Neural cell (in vitro differentiated cells): Measurements from ENCODE around the gene PPARGC1A. TPM values are rescaled to one million over a fixed set of nuclear protein-coding genes. Genes with fewer than 3 reads are reported as not detected.
A peak's percentile ranks its signal among the peaks of the same experiment; 100 is the strongest.

Experiments used
- H2AFZ ChIP-seq: fragments of 200-600, 300-800 bp; sonication (generic), shearing (Covaris generic); 2 replicates; pipeline ENCODE4 v1.6.0; 2014; ENCODE audit warnings: low read depth, mild to moderate bottlenecking, antibody characterized with exemption, low read length, moderate library complexity
- H3F3A ChIP-seq: fragments of 200-600 bp; shearing (Covaris generic); 2 replicates; pipeline ENCODE4 v1.6.1; 2016; ENCODE audit warnings: mild to moderate bottlenecking, moderate library complexity, mixed read lengths, antibody characterized with exemption, low read length; ENCODE audit not compliant: insufficient read depth, poor library complexity, severe bottlenecking
- H3K27ac ChIP-seq: fragments of 200-600, 300-800 bp; sonication (generic), shearing (Covaris generic); 2 replicates; pipeline ENCODE4 v1.5.1; 2014; ENCODE audit warnings: mild to moderate bottlenecking, low read length, moderate library complexity
- H3K27me3 ChIP-seq: fragments of 300-800, 200-600 bp; sonication (generic), shearing (Covaris generic); 2 replicates; pipeline ENCODE4 v1.6.0; 2014; ENCODE audit warnings: mild to moderate bottlenecking, low read depth, low read length, moderate library complexity; ENCODE audit not compliant: insufficient read depth
- H3K36me3 ChIP-seq: fragments of 300-800, 200-600 bp; sonication (generic), shearing (Covaris generic); 2 replicates; pipeline ENCODE4 v1.5.1; 2014; ENCODE audit warnings: mild to moderate bottlenecking, antibody characterized with exemption, low read length, moderate library complexity; ENCODE audit not compliant: insufficient read depth
- H3K4me2 ChIP-seq: fragments of 300-800, 200-600 bp; sonication (generic), shearing (Covaris generic); 2 replicates; pipeline ENCODE4 v1.6.0; 2014; ENCODE audit warnings: mild to moderate bottlenecking, low read length
- H3K4me3 ChIP-seq: fragments of 300-800, 200-600 bp; sonication (generic), shearing (Covaris generic); 2 replicates; pipeline ENCODE4 v1.5.1; 2014; ENCODE audit warnings: mild to moderate bottlenecking, low read length, moderate library complexity
- H3K79me2 ChIP-seq: fragments of 200-600 bp; shearing (Covaris generic); replicated peaks from 2 replicates; pipeline ENCODE4 v1.6.0; 2014; ENCODE audit warnings: mild to moderate bottlenecking, low read length, moderate library complexity; ENCODE audit not compliant: insufficient read depth
- H3K9ac ChIP-seq: fragments of 300-800, 200-600 bp; sonication (generic), shearing (Covaris generic); 2 replicates; pipeline ENCODE4 v1.6.1; 2016; ENCODE audit warnings: mild to moderate bottlenecking, low read length, mixed read lengths
- H3K9me2 ChIP-seq: fragments of 200-600 bp; shearing (Covaris generic); 2 replicates; pipeline ENCODE4 v1.6.1; 2016; ENCODE audit warnings: mild to moderate bottlenecking, low read length, mixed read lengths; ENCODE audit not compliant: insufficient read depth
- H3K9me3 ChIP-seq: fragments of 200-600, 300-800 bp; sonication (generic), shearing (Covaris generic); 2 replicates; pipeline ENCODE4 v1.6.1; 2016; ENCODE audit warnings: mild to moderate bottlenecking, mixed run types, low read length, moderate library complexity, mixed read lengths
- H4K20me1 ChIP-seq: fragments of 200-600 bp; shearing (Covaris generic); 2 replicates; pipeline ENCODE4 v1.6.1; 2016; ENCODE audit warnings: mild to moderate bottlenecking, mixed run types; ENCODE audit not compliant: insufficient read depth
- CTCF ChIP-seq: fragments of 450-650 bp; IDR thresholded peaks from 2 replicates; pipeline ENCODE4 v1.5.1; 2014; ENCODE audit warnings: antibody characterized with exemption, mild to moderate bottlenecking, moderate library complexity; ENCODE audit not compliant: poor library complexity, severe bottlenecking
- EP300 ChIP-seq: fragments of 450-650 bp; conservative IDR thresholded peaks from 2 replicates; pipeline ENCODE4 v1.6.1; 2014; ENCODE audit warnings: antibody characterized with exemption, mild to moderate bottlenecking, moderate library complexity; ENCODE audit not compliant: poor library complexity, severe bottlenecking
- EZH2 ChIP-seq: fragments of 200-600, 300-800 bp; shearing (Covaris generic), sonication (generic); IDR thresholded peaks from 2 replicates; pipeline ENCODE4 v1.6.1; 2014; ENCODE audit warnings: antibody characterized with exemption, low read length, borderline replicate concordance, mild to moderate bottlenecking; ENCODE audit not compliant: insufficient read depth, poor library complexity, severe bottlenecking
- MXI1 ChIP-seq: fragments of 450-650 bp; conservative IDR thresholded peaks from 2 replicates; pipeline ENCODE4 v1.6.1; 2014; ENCODE audit warnings: antibody characterized with exemption, mild to moderate bottlenecking; ENCODE audit not compliant: poor library complexity, severe bottlenecking
- POLR2AphosphoS5 ChIP-seq: IDR thresholded peaks from 2 replicates; pipeline ENCODE4 v1.6.1; 2012
- RAD21 ChIP-seq: fragments of 450-650 bp; conservative IDR thresholded peaks from 2 replicates; pipeline ENCODE4 v1.6.1; 2014; ENCODE audit warnings: antibody characterized with exemption, mild to moderate bottlenecking, moderate library complexity
- SMC3 ChIP-seq: fragments of 450-650 bp; conservative IDR thresholded peaks from 2 replicates; pipeline ENCODE4 v1.6.1; 2014; ENCODE audit warnings: antibody characterized with exemption, mild to moderate bottlenecking, moderate library complexity; ENCODE audit not compliant: poor library complexity
- TAF1 ChIP-seq: IDR thresholded peaks from 2 replicates; pipeline ENCODE4 v1.6.1; 2012; ENCODE audit warnings: low read depth
- polyA plus RNA-seq: library from polyadenylated mRNA; depleted of rRNA; stranded (reverse); fragments of >200 nt; gene quantifications from 2 replicates; pipeline ENCODE4 v1.2.3, GENCODE V29; 2014
- TF ChIP-seq, protein P1 (sequence below): IDR thresholded peaks from 2 replicates; pipeline ENCODE4 v1.6.1; 2012; ENCODE audit warnings: borderline replicate concordance

Gene PPARGC1A
- polyA plus RNA-seq, 1 donor from 2014 or later = 7.2 TPM

DNA sequence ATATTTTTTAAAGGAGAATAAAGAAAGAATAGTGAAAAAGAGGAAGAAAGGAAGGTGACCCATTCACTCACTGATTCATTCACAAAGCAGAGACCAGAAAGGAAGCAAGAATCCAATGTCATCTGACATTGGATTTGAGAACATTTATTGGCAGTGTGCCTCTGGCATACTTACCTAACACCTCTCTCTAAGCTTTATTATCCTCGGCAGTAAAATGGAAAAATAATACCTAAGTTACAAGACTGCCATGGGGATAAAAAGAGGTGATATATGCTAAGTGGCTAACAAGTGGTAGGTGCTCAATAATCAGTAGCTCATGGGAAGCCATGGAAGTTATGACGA, 41.6 kb upstream of the PPARGC1A start:
- no peaks in the 10 kb centered on the region for H3K9me2 ChIP-seq
- no peak overlapping the region for H3K9ac ChIP-seq
- no peaks in the 10 kb centered on the region for H4K20me1 ChIP-seq
- H3K4me3 ChIP-seq = no peak overlapping the region
- no peak overlapping the region for H3K27ac ChIP-seq
- H3F3A ChIP-seq = no peaks in the 10 kb centered on the region
- no peaks in the 10 kb centered on the region for H3K27me3 ChIP-seq
- no peaks in the 10 kb centered on the region for H3K9me3 ChIP-seq
- H3K79me2 ChIP-seq = no peaks in the 10 kb centered on the region
- no peak overlapping the region for H2AFZ ChIP-seq
- no peak overlapping the region for H3K4me2 ChIP-seq
- TF ChIP-seq SMC3 (no peak), TAF1 (no peak), CTCF (no peak), EP300 (no peak), RAD21 (no peak), EZH2 (no peak), POLR2AphosphoS5 (no peak), MXI1 (no peak)
- TF ChIP-seq, protein P1, sequence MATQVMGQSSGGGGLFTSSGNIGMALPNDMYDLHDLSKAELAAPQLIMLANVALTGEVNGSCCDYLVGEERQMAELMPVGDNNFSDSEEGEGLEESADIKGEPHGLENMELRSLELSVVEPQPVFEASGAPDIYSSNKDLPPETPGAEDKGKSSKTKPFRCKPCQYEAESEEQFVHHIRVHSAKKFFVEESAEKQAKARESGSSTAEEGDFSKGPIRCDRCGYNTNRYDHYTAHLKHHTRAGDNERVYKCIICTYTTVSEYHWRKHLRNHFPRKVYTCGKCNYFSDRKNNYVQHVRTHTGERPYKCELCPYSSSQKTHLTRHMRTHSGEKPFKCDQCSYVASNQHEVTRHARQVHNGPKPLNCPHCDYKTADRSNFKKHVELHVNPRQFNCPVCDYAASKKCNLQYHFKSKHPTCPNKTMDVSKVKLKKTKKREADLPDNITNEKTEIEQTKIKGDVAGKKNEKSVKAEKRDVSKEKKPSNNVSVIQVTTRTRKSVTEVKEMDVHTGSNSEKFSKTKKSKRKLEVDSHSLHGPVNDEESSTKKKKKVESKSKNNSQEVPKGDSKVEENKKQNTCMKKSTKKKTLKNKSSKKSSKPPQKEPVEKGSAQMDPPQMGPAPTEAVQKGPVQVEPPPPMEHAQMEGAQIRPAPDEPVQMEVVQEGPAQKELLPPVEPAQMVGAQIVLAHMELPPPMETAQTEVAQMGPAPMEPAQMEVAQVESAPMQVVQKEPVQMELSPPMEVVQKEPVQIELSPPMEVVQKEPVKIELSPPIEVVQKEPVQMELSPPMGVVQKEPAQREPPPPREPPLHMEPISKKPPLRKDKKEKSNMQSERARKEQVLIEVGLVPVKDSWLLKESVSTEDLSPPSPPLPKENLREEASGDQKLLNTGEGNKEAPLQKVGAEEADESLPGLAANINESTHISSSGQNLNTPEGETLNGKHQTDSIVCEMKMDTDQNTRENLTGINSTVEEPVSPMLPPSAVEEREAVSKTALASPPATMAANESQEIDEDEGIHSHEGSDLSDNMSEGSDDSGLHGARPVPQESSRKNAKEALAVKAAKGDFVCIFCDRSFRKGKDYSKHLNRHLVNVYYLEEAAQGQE = no peak
- H3K36me3 ChIP-seq = no peaks in the 10 kb centered on the region

- Histone ChIP-seq H3K4me2 (peak overlapping the region; percentile 23), H3K27ac (peak overlapping the region; percentile 12), H3K27me3 (no peaks in the 10 kb centered on the region), H3K9me2 (no peaks in the 10 kb centered on the region), H3K36me3 (no peaks in the 10 kb centered on the region), H4K20me1 (no peaks in the 10 kb centered on the region), H3K4me3 (peak overlapping the region; percentile 41), H2AFZ (no peak overlapping the region), H3K9ac (no peak overlapping the region), H3F3A (no peaks in the 10 kb centered on the region), H3K79me2 (no peaks in the 10 kb centered on the region), H3K9me3 (no peaks in the 10 kb centered on the region)
- TF ChIP-seq SMC3 (no peak), RAD21 (no peak), TAF1 (no peak), EP300 (peak; percentile 89), MXI1 (peak; percentile 37), EZH2 (no peak), POLR2AphosphoS5 (peak; percentile 84), CTCF (no peak)
- TF ChIP-seq, protein P1 = no peak
These were observed 41.1 kb upstream of the PPARGC1A start for GRCh38 chr4:23930750-23931488.
